GM21786 (cell line): ENCODE data around the gene LDB1.

ENCODE experiments used
- ATAC-seq: cut with Tn5 transposase; IDR thresholded peaks from one replicate; pipeline ENCODE4 v1.9.1; 2021; ENCODE audit not compliant: unreplicated experiment

The LDB1 gene

GRCh38 chr10:102065561-102066398 lies 54.4 kb downstream of the LDB1 start:
- peak; percentile 6 for ATAC-seq

- ATAC-seq = peak; percentile 93
Measured at GRCh38 chr10:102064868-102065560, 55.2 kb downstream of the LDB1 start, which contains the start of gene HPS6. Gene HPS6 (plus strand): TSS chr10:102065349. CDS start chr10:102065475, 126 bp downstream.

- no peak for ATAC-seq
Measured at GRCh38 chr10:102064503-102064867, 55.7 kb downstream of the LDB1 start.

- no peak for ATAC-seq
Measured at GRCh38 chr10:102059987-102060386, 60.2 kb downstream of the LDB1 start.
